GM23248 (cell line): ENCODE measurements around the gene ZNF521. TPM values are rescaled to one million over a fixed set of nuclear protein-coding genes. Genes with fewer than 3 reads are reported as not detected.

ENCODE experiments used
- DNase-seq: peaks from one replicate; pipeline ENCODE4 v3.0.0-alpha.2; 2015
- H2AFZ ChIP-seq: fragments of 200-600 bp; sonication (generic); 2 replicates; pipeline ENCODE4 v1.6.1; 2016; ENCODE audit warnings: antibody characterized with exemption
- H3F3A ChIP-seq: fragments of 200-600 bp; sonication (generic); 2 replicates; pipeline ENCODE4 v1.6.1; 2016; ENCODE audit warnings: mild to moderate bottlenecking, antibody characterized with exemption, mixed run types; ENCODE audit not compliant: insufficient read depth
- H3K27ac ChIP-seq: fragments of 200-600 bp; sonication (generic); 2 replicates; pipeline ENCODE4 v1.5.1; 2016; ENCODE audit warnings: mild to moderate bottlenecking
- H3K27me3 ChIP-seq: fragments of 200-600 bp; sonication (generic); replicated peaks from 2 replicates; pipeline ENCODE4 v1.6.1; 2016; ENCODE audit warnings: mild to moderate bottlenecking; ENCODE audit not compliant: insufficient read depth
- H3K36me3 ChIP-seq: fragments of 200-600 bp; sonication (generic); 2 replicates; pipeline ENCODE4 v1.6.1; 2016; ENCODE audit warnings: low read depth, mild to moderate bottlenecking
- H3K4me1 ChIP-seq: fragments of 200-600 bp; sonication (generic); 2 replicates; pipeline ENCODE4 v1.6.1; 2016; ENCODE audit warnings: mild to moderate bottlenecking; ENCODE audit not compliant: insufficient read depth
- H3K4me2 ChIP-seq: fragments of 200-600 bp; sonication (generic); one replicate; pipeline ENCODE4 v1.6.1; 2016; ENCODE audit warnings: mild to moderate bottlenecking; ENCODE audit not compliant: unreplicated experiment
- H3K4me3 ChIP-seq: fragments of 200-600 bp; sonication (generic); 2 replicates; pipeline ENCODE4 v1.5.1; 2016; ENCODE audit warnings: mild to moderate bottlenecking
- H3K79me2 ChIP-seq: fragments of 200-600 bp; sonication (generic); 2 replicates; pipeline ENCODE4 v1.6.1; 2016; ENCODE audit warnings: mild to moderate bottlenecking; ENCODE audit not compliant: insufficient read depth
- H3K9ac ChIP-seq: fragments of 200-600 bp; sonication (generic); 2 replicates; pipeline ENCODE4 v1.6.1; 2016; ENCODE audit warnings: mild to moderate bottlenecking
- H3K9me2 ChIP-seq: fragments of 200-600 bp; sonication (generic); 2 replicates; pipeline ENCODE4 v1.6.1; 2016; ENCODE audit warnings: mixed run types, mild to moderate bottlenecking, moderate library complexity; ENCODE audit not compliant: insufficient read depth
- H3K9me3 ChIP-seq: fragments of 200-600 bp; sonication (generic); one replicate; pipeline ENCODE4 v1.6.1; 2017; ENCODE audit warnings: low read depth
- H4K20me1 ChIP-seq: fragments of 200-600 bp; sonication (generic); 2 replicates; pipeline ENCODE4 v1.6.0; 2016; ENCODE audit not compliant: insufficient read depth
- EZH2 ChIP-seq: fragments of 200-600 bp; sonication (generic); IDR thresholded peaks from 2 replicates; pipeline ENCODE4 v1.6.1; 2018; ENCODE audit warnings: antibody characterized with exemption, mild to moderate bottlenecking; ENCODE audit not compliant: insufficient read depth, poor library complexity, severe bottlenecking
- EZH2phosphoT487 ChIP-seq: fragments of 200-600 bp; sonication (generic); IDR thresholded peaks from 2 replicates; pipeline ENCODE4 v1.6.1; 2018; ENCODE audit warnings: antibody characterized with exemption, moderate library complexity, mild to moderate bottlenecking, low read depth; ENCODE audit not compliant: insufficient read depth
- WGBS, 2 experiments: methylation state at CpG; one replicate each; pipeline ENCODE4 v1.1.6; 2015 to 2017; ENCODE audit warnings: low lambda C conversion rate in 2 of 2, low coverage in 1 of 2; ENCODE audit errors: missing lambda C conversion rate in 2 of 2; 5-methylcytosine and 5-hydroxymethylcytosine counted together
- in situ Hi-C: fragments of 300-500 bp; cut with MboI; formaldehyde crosslinking; loops from 2 replicates; pipeline ENCODE4 v1.15.0; 2020
- polyA plus RNA-seq: library from polyadenylated mRNA; unstranded; fragments of >200 nt; fragmentation: Nextera tagmentation; extraction: Ambion mirVana; gene quantifications from 2 replicates; pipeline ENCODE4 v1.2.1, GENCODE V29; 2016
- total RNA-seq: library from RNA; depleted of rRNA; stranded (reverse); fragments of >200 nt; shearing (Covaris generic); gene quantifications from 2 replicates; pipeline ENCODE4 v1.2.3, GENCODE V29; 2014

ZNF521 gene
- total and polyA plus RNA-seq, 2 experiments from 2014 or later: 7.8 to 17.9 TPM

DNA sequence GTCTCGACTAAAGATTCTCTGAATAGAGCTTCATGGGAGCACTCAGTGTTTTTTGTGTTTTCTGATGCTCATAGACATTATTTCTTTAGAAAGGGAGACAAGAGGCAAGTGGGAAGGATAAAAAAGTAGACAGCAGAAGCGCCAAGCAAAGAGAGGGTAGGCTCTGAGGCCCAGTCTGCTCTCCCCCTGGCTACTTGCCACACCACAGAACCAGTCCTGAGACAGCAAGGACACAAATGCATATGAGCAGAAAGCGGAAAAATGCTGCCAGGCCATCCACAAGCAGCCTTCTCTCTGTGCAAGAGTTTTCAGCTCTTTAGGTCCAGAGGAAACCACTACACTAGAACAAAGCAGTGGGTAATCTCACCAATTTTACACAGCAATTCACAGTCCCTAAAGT is 285.4 kb downstream of the ZNF521 start:
- Histone ChIP-seq H3K36me3 (no peaks in the 10 kb centered on the region), H3K79me2 (no peaks in the 10 kb centered on the region), H3K4me1 (peaks cover 4% of the 10 kb centered on the region; the same call in 1 of the 2 replicates), H3F3A (no peaks in the 10 kb centered on the region), H3K27me3 (no peaks in the 10 kb centered on the region), H3K4me2 (no peak overlapping the region), H3K9ac (no peak overlapping the region), H3K27ac (no peak overlapping the region), H3K9me2 (no peaks in the 10 kb centered on the region), H3K4me3 (no peak overlapping the region), H4K20me1 (no peaks in the 10 kb centered on the region), H2AFZ (no peak overlapping the region), H3K9me3 (no peaks in the 10 kb centered on the region)
- DNase-seq: no peak
- in situ Hi-C loops: no loop called here
- TF ChIP-seq EZH2 (no peak), EZH2phosphoT487 (no peak)
- 63 to 67% methylated on average over 3 of the region's 3 CpGs for WGBS, 2 experiments

GRCh38 chr18:25062720-25063119 is 289.2 kb downstream of the ZNF521 start:
- Histone ChIP-seq H3K9me2 (no peaks in the 10 kb centered on the region), H3K4me3 (no peak overlapping the region), H4K20me1 (no peaks in the 10 kb centered on the region), H3K27me3 (no peaks in the 10 kb centered on the region), H3K9ac (no peak overlapping the region), H2AFZ (no peak overlapping the region), H3K27ac (no peak overlapping the region), H3F3A (no peaks in the 10 kb centered on the region), H3K79me2 (no peaks in the 10 kb centered on the region), H3K36me3 (no peaks in the 10 kb centered on the region), H3K4me2 (no peak overlapping the region), H3K4me1 (peaks cover 4% of the 10 kb centered on the region; the same call in 1 of the 2 replicates), H3K9me3 (no peaks in the 10 kb centered on the region)
- no peak for DNase-seq
- TF ChIP-seq EZH2phosphoT487 (no peak), EZH2 (no peak)
- in situ Hi-C loops: no loop called here
- 88 to 96% methylated on average over 1 of the region's 1 CpG for WGBS, 2 experiments

DNA sequence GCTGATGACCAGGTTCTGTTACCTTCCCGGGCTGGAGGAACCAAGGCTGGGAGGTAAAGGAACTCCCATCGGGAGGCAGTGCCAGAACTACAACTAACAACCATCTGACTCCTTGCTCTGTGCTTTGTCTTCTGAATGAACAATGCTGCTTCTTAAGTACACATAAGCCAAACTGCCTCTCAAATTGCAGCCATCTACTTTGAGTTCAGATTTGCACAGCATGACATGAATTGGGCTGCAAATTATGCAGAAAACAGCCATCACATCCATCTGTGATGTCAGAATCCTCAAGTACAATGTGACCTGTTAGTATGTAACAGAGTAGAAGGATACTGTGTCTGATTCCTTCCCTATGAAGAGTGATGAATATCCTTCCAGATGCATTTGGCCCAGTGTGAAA is 290.6 kb downstream of the ZNF521 start:
- WGBS, 2 experiments: 100% methylated on average over 2 of the region's 2 CpGs
- no peaks in the 10 kb centered on the region for H4K20me1 ChIP-seq
- no peaks in the 10 kb centered on the region for H3K27me3 ChIP-seq
- no peak overlapping the region for H3K4me3 ChIP-seq
- H2AFZ ChIP-seq: no peak overlapping the region
- no peak overlapping the region for H3K4me2 ChIP-seq
- no peak overlapping the region for H3K9ac ChIP-seq
- no peaks in the 10 kb centered on the region for H3K79me2 ChIP-seq
- no peak overlapping the region for H3K27ac ChIP-seq
- no peaks in the 10 kb centered on the region for H3K9me2 ChIP-seq
- TF ChIP-seq EZH2 (no peak), EZH2phosphoT487 (no peak)
- no peak for DNase-seq
- H3K36me3 ChIP-seq: no peaks in the 10 kb centered on the region
- no peaks in the 10 kb centered on the region for H3K4me1 ChIP-seq
- no peaks in the 10 kb centered on the region for H3F3A ChIP-seq
- in situ Hi-C loops: no loop called here
- no peaks in the 10 kb centered on the region for H3K9me3 ChIP-seq

- in situ Hi-C loops: no loop called here
- Histone ChIP-seq H3K4me3 (no peak overlapping the region), H3K4me2 (no peak overlapping the region), H3K9me3 (no peaks in the 10 kb centered on the region), H3K79me2 (no peaks in the 10 kb centered on the region), H3K27ac (no peak overlapping the region), H3K9ac (no peak overlapping the region), H3K27me3 (no peaks in the 10 kb centered on the region), H3K36me3 (no peaks in the 10 kb centered on the region), H3K4me1 (peaks cover 5% of the 10 kb centered on the region; the same call in 1 of the 2 replicates), H4K20me1 (no peaks in the 10 kb centered on the region), H2AFZ (no peak overlapping the region), H3F3A (no peaks in the 10 kb centered on the region), H3K9me2 (no peaks in the 10 kb centered on the region)
- 91 to 95% methylated on average over 5 of the region's 5 CpGs for WGBS, 2 experiments
- DNase-seq: no peak
- TF ChIP-seq EZH2 (no peak), EZH2phosphoT487 (no peak)
Observed at GRCh38 chr18:25058521-25058920, 293.4 kb downstream of the ZNF521 start.

DNA sequence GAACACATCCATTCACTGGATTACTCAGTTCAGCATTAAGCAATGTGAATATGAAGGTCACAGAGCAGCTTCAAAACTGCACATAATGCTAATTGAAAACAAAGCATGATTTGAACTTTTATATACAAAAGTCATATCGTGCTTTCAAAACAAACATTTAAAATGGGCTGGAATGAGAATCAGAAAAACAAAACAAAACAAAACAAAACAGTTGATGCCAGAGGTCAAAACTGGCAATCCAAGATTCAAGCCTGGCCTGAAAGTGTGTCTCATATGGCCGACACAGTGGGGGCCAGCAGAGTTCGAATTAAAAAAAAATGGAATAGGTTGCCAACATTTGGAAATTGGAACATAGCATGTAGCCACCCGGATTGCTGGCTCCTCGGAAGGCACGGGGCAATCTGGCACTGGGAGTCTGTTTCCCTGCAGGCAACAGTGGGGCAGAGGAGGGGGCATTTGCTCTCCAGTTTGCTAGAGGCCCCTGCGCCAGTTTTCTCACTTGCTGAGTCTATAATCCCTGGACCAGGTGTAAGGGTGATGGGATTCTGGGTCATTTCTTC is 294.4 kb downstream of the ZNF521 start:
- H3K36me3 ChIP-seq: no peaks in the 10 kb centered on the region
- H3K9me2 ChIP-seq: no peaks in the 10 kb centered on the region
- peaks cover 5% of the 10 kb centered on the region; the same call in 1 of the 2 replicates for H3K4me1 ChIP-seq
- H2AFZ ChIP-seq: no peak overlapping the region
- no peaks in the 10 kb centered on the region for H3K79me2 ChIP-seq
- no peaks in the 10 kb centered on the region for H3K27me3 ChIP-seq
- no peak overlapping the region for H3K4me3 ChIP-seq
- H3F3A ChIP-seq: no peaks in the 10 kb centered on the region
- H3K27ac ChIP-seq: no peak overlapping the region
- no peak for TF ChIP-seq EZH2
- TF ChIP-seq EZH2phosphoT487: no peak
- 26 to 31% methylated on average over 7 of the region's 7 CpGs for WGBS, 2 experiments
- no peak overlapping the region for H3K9ac ChIP-seq
- no peaks in the 10 kb centered on the region for H3K9me3 ChIP-seq
- DNase-seq: no peak
- in situ Hi-C loops: no loop called here
- H4K20me1 ChIP-seq: no peaks in the 10 kb centered on the region
- no peak overlapping the region for H3K4me2 ChIP-seq
